Neuronal stem cell (in vitro differentiated cells): ENCODE measurements around the gene ATP2B1.

Experiments used
- DNase-seq: peaks from one replicate; pipeline ENCODE4 v3.0.0-alpha.2; 2013; ENCODE audit warnings: low spot score
- H2AFZ ChIP-seq: one replicate; pipeline ENCODE4 v1.6.1; 2013; ENCODE audit warnings: mild to moderate bottlenecking, low read length, inconsistent platforms
- H2AK5ac ChIP-seq: 2 replicates; pipeline ENCODE4 v1.6.1; 2013; ENCODE audit warnings: low read depth, mild to moderate bottlenecking, inconsistent platforms, low read length, moderate library complexity, mixed read lengths
- H2BK120ac ChIP-seq: 2 replicates; pipeline ENCODE4 v1.6.1; 2013; ENCODE audit warnings: low read depth, mild to moderate bottlenecking, inconsistent platforms, low read length, moderate library complexity, mixed read lengths
- H2BK12ac ChIP-seq: one replicate; pipeline ENCODE4 v1.6.1; 2013; ENCODE audit warnings: low read length, inconsistent platforms
- H2BK15ac ChIP-seq: 2 replicates; pipeline ENCODE4 v1.6.1; 2013; ENCODE audit warnings: mild to moderate bottlenecking, low read length, inconsistent platforms, mixed read lengths
- H2BK5ac ChIP-seq: one replicate; pipeline ENCODE4 v1.6.1; 2013; ENCODE audit warnings: inconsistent platforms, mild to moderate bottlenecking, low read length, moderate library complexity
- H3K14ac ChIP-seq: one replicate; pipeline ENCODE4 v1.6.1; 2013; ENCODE audit warnings: low read length, inconsistent platforms
- H3K18ac ChIP-seq: 2 replicates; pipeline ENCODE4 v1.6.1; 2013; ENCODE audit warnings: low read length, inconsistent platforms
- H3K23ac ChIP-seq: 2 replicates; pipeline ENCODE4 v1.6.1; 2013; ENCODE audit warnings: low read depth, mild to moderate bottlenecking, mixed read lengths, low read length, inconsistent platforms; ENCODE audit not compliant: poor library complexity
- H3K27ac ChIP-seq: replicated peaks from 3 replicates; pipeline ENCODE4 v1.5.1; 2013; ENCODE audit warnings: low read length, inconsistent platforms
- H3K27me3 ChIP-seq, 3 experiments: 2 replicates each; pipeline ENCODE4 v1.6.1; 2013; ENCODE audit warnings: low read length in 3 of 3, mild to moderate bottlenecking in 2 of 3, inconsistent platforms in 1 of 3, low read depth in 1 of 3, mixed read lengths in 1 of 3, moderate library complexity in 1 of 3; ENCODE audit not compliant: control insufficient read depth in 3 of 3, insufficient read depth in 3 of 3
- H3K36me3 ChIP-seq, 2 donors: replicated peaks in 1 of 2; 2 replicates each; pipeline ENCODE4 v1.6.1; 2013; ENCODE audit warnings: low read length in 2 of 2; ENCODE audit not compliant: control insufficient read depth in 2 of 2, insufficient read depth in 2 of 2
- H3K4ac ChIP-seq: 2 replicates; pipeline ENCODE4 v1.6.1; 2013; ENCODE audit warnings: inconsistent platforms, mild to moderate bottlenecking, low read length, moderate library complexity
- H3K4me1 ChIP-seq, 2 donors: 1 replicate in 1 of 2; 2 replicates in 1 of 2; pipeline ENCODE4 v1.6.1; 2013; ENCODE audit warnings: low read length in 2 of 2, low read depth in 1 of 2; ENCODE audit not compliant: control insufficient read depth in 2 of 2, insufficient read depth in 1 of 2
- H3K4me2 ChIP-seq: one replicate; pipeline ENCODE4 v1.6.1; 2013; ENCODE audit warnings: mild to moderate bottlenecking, low read length, inconsistent platforms; ENCODE audit not compliant: insufficient read depth, poor library complexity, severe bottlenecking
- H3K4me3 ChIP-seq, 2 donors: 2 replicates each; pipeline ENCODE4 v1.5.1; 2013; ENCODE audit warnings: low read length in 2 of 2, mild to moderate bottlenecking in 2 of 2, inconsistent platforms in 1 of 2, moderate library complexity in 1 of 2
- H3K79me1 ChIP-seq: one replicate; pipeline ENCODE4 v1.6.1; 2013; ENCODE audit warnings: low read depth, mild to moderate bottlenecking, inconsistent platforms, low read length, moderate library complexity
- H3K9ac ChIP-seq: one replicate; pipeline ENCODE4 v1.6.1; 2013; ENCODE audit warnings: mild to moderate bottlenecking, low read depth, low read length, inconsistent platforms; ENCODE audit not compliant: poor library complexity
- H3K9me3 ChIP-seq, 2 donors: replicated peaks in 1 of 2; 2 replicates each; pipeline versions ENCODE3 to v1.6.1; 2013; ENCODE audit warnings: low read length in 2 of 2, mild to moderate bottlenecking in 2 of 2, inconsistent platforms in 1 of 2, low read depth in 1 of 2, mixed read lengths in 1 of 2, moderate library complexity in 1 of 2; ENCODE audit not compliant: control insufficient read depth in 2 of 2, insufficient read depth in 1 of 2
- H4K8ac ChIP-seq: one replicate; pipeline ENCODE4 v1.6.1; 2013; ENCODE audit warnings: low read depth, mild to moderate bottlenecking, inconsistent platforms, low read length, moderate library complexity
- H4K91ac ChIP-seq: one replicate; pipeline ENCODE4 v1.6.1; 2013; ENCODE audit warnings: low read length, low read depth, mild to moderate bottlenecking, inconsistent platforms; ENCODE audit not compliant: poor library complexity
- WGBS, 2 donors: extraction: QIAGEN DNeasy Blood & Tissue Kit; methylation state at CpG; one replicate each; pipeline ENCODE4 v1.1.7; 2013; ENCODE audit warnings: missing lambda C conversion rate in 2 of 2, mixed read lengths in 1 of 2; ENCODE audit not compliant: insufficient read length in 2 of 2, insufficient replicate concordance in 1 of 2; ENCODE audit errors: extremely low coverage in 2 of 2; 5-methylcytosine and 5-hydroxymethylcytosine counted together

The ATP2B1 gene

DNA sequence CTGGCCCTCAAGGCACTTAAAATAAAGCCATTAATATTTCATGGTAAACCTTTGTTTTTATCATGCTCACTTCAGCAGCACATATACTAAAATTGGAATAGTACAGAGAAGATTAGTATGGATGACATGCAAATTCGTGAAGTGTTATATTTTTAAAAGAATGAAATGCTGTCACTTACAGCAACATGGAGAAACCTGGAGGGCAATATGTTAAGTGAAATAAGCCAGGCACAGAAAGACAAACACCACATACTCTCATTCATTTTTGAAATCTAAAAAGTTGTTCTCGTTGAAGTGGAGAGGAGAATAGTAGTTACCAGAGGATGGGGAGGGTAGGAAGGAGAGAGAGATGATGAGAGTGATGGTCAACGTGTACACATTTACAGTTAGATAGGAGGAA lies 45.4 kb upstream of the ATP2B1 start:
- H4K8ac ChIP-seq = no peak overlapping the region
- no peak overlapping the region for H2BK120ac ChIP-seq
- H3K36me3 ChIP-seq = no peaks in the 10 kb centered on the region
- H3K18ac ChIP-seq = no peak overlapping the region
- H3K4me2 ChIP-seq = no peak overlapping the region
- no peak for DNase-seq
- H2BK15ac ChIP-seq = no peak overlapping the region
- H2AFZ ChIP-seq = no peak overlapping the region
- H3K9ac ChIP-seq = no peak overlapping the region
- H2BK12ac ChIP-seq = no peak overlapping the region
- H3K27ac ChIP-seq = no peak overlapping the region
- H3K27me3 ChIP-seq = no peaks in the 10 kb centered on the region
- H3K14ac ChIP-seq = no peak overlapping the region
- no peak overlapping the region for H3K4me3 ChIP-seq
- H3K23ac ChIP-seq = no peak overlapping the region
- no peak overlapping the region for H2AK5ac ChIP-seq
- no CpG with 5 or more reads among the region's 3 CpGs for WGBS, 2 donors
- H3K4ac ChIP-seq = no peak overlapping the region
- H3K4me1 ChIP-seq = no peaks in the 10 kb centered on the region
- H3K9me3 ChIP-seq = peaks cover 0 to 3% of the 10 kb centered on the region in 2 donors
- H3K79me1 ChIP-seq = no peaks in the 10 kb centered on the region
- no peak overlapping the region for H4K91ac ChIP-seq
- H2BK5ac ChIP-seq = no peak overlapping the region

GRCh38 chr12:89752341-89752740 lies 43.7 kb upstream of the ATP2B1 start:
- H2BK12ac ChIP-seq = no peak overlapping the region
- no peaks in the 10 kb centered on the region for H3K4me1 ChIP-seq
- no peak overlapping the region for H3K4ac ChIP-seq
- H3K27ac ChIP-seq = no peak overlapping the region
- H3K4me2 ChIP-seq = no peak overlapping the region
- no peak overlapping the region for H3K23ac ChIP-seq
- peaks cover 0 to 3% of the 10 kb centered on the region in 2 donors for H3K9me3 ChIP-seq
- H4K8ac ChIP-seq = no peak overlapping the region
- no peak overlapping the region for H3K9ac ChIP-seq
- H2BK5ac ChIP-seq = no peak overlapping the region
- no peak overlapping the region for H3K4me3 ChIP-seq
- no peak overlapping the region for H2BK120ac ChIP-seq
- H3K18ac ChIP-seq = no peak overlapping the region
- no peaks in the 10 kb centered on the region for H3K79me1 ChIP-seq
- H3K27me3 ChIP-seq = no peaks in the 10 kb centered on the region
- no peak overlapping the region for H4K91ac ChIP-seq
- H2AFZ ChIP-seq = no peak overlapping the region
- no CpG with 5 or more reads among the region's 1 CpG for WGBS, 2 donors
- no peak overlapping the region for H2BK15ac ChIP-seq
- DNase-seq = no peak
- H3K36me3 ChIP-seq = no peaks in the 10 kb centered on the region
- H3K14ac ChIP-seq = no peak overlapping the region
- no peak overlapping the region for H2AK5ac ChIP-seq

DNA sequence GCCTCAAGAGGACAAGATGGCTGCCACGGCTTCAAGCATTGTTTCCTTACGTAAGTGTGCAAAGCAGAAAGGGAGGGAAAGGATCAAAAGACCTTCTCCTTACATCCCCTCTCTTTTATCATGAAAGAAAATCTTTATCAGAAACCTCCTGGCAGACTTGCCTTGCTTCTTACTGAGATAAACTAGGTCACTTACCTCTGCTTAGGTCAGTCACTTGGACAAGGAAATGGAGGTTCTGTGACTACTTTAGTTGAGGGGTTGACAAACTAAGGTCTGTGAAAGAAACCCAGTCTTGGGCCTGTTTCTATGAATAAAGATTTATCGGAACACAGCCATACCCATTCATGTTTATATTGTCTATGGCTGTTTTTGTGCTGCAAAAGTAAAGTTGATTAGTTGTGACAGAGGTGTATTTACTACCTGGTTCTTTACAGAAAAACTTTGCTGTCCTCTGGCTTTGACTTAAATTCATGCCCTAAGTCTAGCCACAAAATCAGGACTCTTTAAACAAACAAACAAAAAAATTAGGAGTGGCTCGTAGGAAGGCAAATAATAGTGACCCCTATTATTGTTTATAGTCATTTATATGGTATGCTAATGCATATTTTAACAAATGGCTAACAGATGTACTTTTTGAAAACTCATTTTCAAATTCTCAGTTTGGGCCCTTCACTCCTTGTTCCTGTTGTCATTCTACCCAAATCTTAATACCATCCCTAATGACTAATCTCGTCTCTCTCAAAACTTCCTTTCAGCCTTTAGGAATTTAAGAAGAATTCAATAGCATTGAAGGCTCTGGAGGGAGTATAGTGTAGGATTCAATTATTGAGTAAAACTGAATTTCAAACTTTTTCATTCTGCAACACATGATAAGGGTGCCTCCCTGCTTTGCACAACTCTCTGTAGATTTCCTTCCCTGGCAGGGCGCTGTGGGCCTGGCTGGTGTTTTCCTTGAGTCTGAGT lies 42.0 kb upstream of the ATP2B1 start:
- H3K9me3 ChIP-seq = peaks cover 0 to 3% of the 10 kb centered on the region in 2 donors
- no peaks in the 10 kb centered on the region for H3K27me3 ChIP-seq
- H3K14ac ChIP-seq = no peak overlapping the region
- H3K4me3 ChIP-seq = no peak overlapping the region
- no peak overlapping the region for H3K23ac ChIP-seq
- no peak overlapping the region for H3K9ac ChIP-seq
- no peaks in the 10 kb centered on the region for H3K79me1 ChIP-seq
- WGBS, 2 donors = 100% methylated on average over 1 of the region's 6 CpGs; no CpG with 5 or more reads in 1 of the 2 donors
- H3K36me3 ChIP-seq = no peaks in the 10 kb centered on the region
- DNase-seq = no peak
- H3K4me2 ChIP-seq = no peak overlapping the region
- no peak overlapping the region for H2AK5ac ChIP-seq
- no peak overlapping the region for H4K91ac ChIP-seq
- H2BK12ac ChIP-seq = no peak overlapping the region
- no peak overlapping the region for H3K18ac ChIP-seq
- H2AFZ ChIP-seq = peak overlapping the region; percentile 4
- H2BK120ac ChIP-seq = no peak overlapping the region
- H3K4me1 ChIP-seq = no peaks in the 10 kb centered on the region
- H3K27ac ChIP-seq = no peak overlapping the region
- no peak overlapping the region for H4K8ac ChIP-seq
- H2BK5ac ChIP-seq = no peak overlapping the region
- H2BK15ac ChIP-seq = no peak overlapping the region
- H3K4ac ChIP-seq = no peak overlapping the region

- no peak overlapping the region for H2AFZ ChIP-seq
- no CpG with 5 or more reads among the region's 1 CpG for WGBS, 2 donors
- H2BK12ac ChIP-seq = no peak overlapping the region
- DNase-seq = no peak
- H2AK5ac ChIP-seq = no peak overlapping the region
- H3K36me3 ChIP-seq = no peaks in the 10 kb centered on the region
- no peak overlapping the region for H2BK120ac ChIP-seq
- no peaks in the 10 kb centered on the region for H3K79me1 ChIP-seq
- H3K4me3 ChIP-seq = no peak overlapping the region
- H2BK15ac ChIP-seq = no peak overlapping the region
- no peak overlapping the region for H3K9ac ChIP-seq
- H3K4me1 ChIP-seq = no peaks in the 10 kb centered on the region
- H3K14ac ChIP-seq = no peak overlapping the region
- H4K8ac ChIP-seq = no peak overlapping the region
- no peak overlapping the region for H3K23ac ChIP-seq
- H3K4me2 ChIP-seq = no peak overlapping the region
- peaks cover 0 to 3% of the 10 kb centered on the region in 2 donors for H3K9me3 ChIP-seq
- no peak overlapping the region for H3K18ac ChIP-seq
- H3K27me3 ChIP-seq = no peaks in the 10 kb centered on the region
- no peak overlapping the region for H2BK5ac ChIP-seq
- H4K91ac ChIP-seq = no peak overlapping the region
- no peak overlapping the region for H3K27ac ChIP-seq
- H3K4ac ChIP-seq = no peak overlapping the region
These were observed 40.2 kb upstream of the ATP2B1 start for GRCh38 chr12:89748791-89749190.
